AG04449 (cell line): Measurements from ENCODE around the gene ERO1B.

ENCODE experiments used
- CTCF ChIA-PET: fragments of 350-600 bp; formaldehyde crosslinking; extraction: SDS; loops from one replicate; lab custom pipeline; 2021; ENCODE audit warnings: antibody characterized with exemption; lab: Yijun Ruan, JAX
- POLR2A ChIA-PET: fragments of 400-600, 350-600 bp; formaldehyde crosslinking; extraction: SDS; loops from one replicate; lab custom pipeline; 2020; ENCODE audit warnings: antibody characterized with exemption, inconsistent platforms; lab: Yijun Ruan, JAX
- DNase-seq: peaks from one replicate; pipeline ENCODE4 v3.0.0-alpha.2; 2010; ENCODE audit warnings: low read depth, low spot score
- H3K4me3 ChIP-seq: 2 replicates; pipeline ENCODE4 v1.5.1; 2011; ENCODE audit warnings: low read depth, mild to moderate bottlenecking, control low read depth, low read length
- TF ChIP-seq, protein P1 (sequence below): IDR thresholded peaks from one replicate; pipeline ENCODE4 v1.5.1; 2011; ENCODE audit warnings: mild to moderate bottlenecking, moderate library complexity, low read length, control low read depth, inconsistent platforms; ENCODE audit not compliant: insufficient read depth; ENCODE audit errors: missing control alignments

ERO1B gene

DNA sequence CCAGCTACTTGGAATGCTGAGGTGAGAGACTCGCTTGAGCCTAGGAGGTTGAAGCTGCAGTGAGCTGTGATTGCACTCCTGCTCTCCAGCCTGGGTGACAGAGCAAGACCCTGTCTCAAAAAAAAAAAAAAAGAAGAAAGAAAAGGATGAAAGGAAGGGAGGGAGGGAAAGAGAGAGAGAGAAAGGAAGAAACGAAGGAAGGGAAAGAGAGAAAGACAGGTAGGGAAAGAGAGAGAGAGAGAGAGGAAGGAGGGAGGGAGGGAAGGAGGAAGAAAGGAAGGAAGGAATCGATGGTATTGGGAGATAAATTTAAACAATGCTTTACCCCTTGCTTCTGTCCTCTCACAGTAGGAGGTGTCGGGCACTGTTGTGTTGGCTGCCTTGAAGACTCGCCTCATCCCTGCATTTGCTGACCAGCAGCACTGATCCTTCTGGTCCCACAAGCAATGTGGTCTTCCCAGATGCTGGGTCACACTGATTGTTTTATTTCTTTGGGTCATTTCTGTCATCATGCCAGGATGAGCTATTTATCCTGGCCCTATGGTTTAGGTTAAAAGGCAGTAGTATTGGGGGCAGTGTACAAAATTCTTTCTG is 108.5 kb downstream of the ERO1B start:
- TF ChIP-seq, protein P1, sequence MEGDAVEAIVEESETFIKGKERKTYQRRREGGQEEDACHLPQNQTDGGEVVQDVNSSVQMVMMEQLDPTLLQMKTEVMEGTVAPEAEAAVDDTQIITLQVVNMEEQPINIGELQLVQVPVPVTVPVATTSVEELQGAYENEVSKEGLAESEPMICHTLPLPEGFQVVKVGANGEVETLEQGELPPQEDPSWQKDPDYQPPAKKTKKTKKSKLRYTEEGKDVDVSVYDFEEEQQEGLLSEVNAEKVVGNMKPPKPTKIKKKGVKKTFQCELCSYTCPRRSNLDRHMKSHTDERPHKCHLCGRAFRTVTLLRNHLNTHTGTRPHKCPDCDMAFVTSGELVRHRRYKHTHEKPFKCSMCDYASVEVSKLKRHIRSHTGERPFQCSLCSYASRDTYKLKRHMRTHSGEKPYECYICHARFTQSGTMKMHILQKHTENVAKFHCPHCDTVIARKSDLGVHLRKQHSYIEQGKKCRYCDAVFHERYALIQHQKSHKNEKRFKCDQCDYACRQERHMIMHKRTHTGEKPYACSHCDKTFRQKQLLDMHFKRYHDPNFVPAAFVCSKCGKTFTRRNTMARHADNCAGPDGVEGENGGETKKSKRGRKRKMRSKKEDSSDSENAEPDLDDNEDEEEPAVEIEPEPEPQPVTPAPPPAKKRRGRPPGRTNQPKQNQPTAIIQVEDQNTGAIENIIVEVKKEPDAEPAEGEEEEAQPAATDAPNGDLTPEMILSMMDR = no peak
- DNase-seq = no peak
- ChIA-PET POLR2A (no interaction called here), CTCF (no interaction called here)
- no peak overlapping the region for H3K4me3 ChIP-seq

DNA sequence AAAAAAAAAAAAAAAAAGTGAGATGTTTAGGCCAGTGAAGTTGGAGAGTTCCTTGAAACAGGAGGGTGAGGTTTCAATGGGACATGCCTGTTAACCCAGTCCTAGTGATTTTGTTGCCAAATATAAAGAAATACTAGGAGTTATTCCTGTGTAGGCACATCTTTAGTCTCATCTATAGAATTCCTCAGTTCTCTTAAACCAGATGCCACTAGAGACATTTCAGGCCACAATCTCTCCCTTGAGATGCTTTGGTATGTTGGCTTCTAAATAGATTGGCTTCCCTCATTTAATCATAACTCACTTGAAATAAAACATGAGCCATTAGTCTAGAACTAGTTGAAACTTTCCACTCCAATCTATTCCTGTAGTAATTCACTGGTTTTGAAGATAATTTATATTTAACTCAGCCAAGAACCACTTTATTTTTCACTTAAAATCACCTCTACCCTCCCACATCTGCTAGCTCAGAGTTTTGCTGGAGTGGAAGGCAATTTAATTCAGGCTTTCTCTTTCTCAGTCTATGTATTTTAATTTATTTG is 109.6 kb downstream of the ERO1B start:
- DNase-seq = peak; percentile 46
- POLR2A ChIA-PET = no interaction called here
- TF ChIP-seq, protein P1 = no peak
- no peak overlapping the region for H3K4me3 ChIP-seq
- CTCF ChIA-PET = no interaction called here

DNA sequence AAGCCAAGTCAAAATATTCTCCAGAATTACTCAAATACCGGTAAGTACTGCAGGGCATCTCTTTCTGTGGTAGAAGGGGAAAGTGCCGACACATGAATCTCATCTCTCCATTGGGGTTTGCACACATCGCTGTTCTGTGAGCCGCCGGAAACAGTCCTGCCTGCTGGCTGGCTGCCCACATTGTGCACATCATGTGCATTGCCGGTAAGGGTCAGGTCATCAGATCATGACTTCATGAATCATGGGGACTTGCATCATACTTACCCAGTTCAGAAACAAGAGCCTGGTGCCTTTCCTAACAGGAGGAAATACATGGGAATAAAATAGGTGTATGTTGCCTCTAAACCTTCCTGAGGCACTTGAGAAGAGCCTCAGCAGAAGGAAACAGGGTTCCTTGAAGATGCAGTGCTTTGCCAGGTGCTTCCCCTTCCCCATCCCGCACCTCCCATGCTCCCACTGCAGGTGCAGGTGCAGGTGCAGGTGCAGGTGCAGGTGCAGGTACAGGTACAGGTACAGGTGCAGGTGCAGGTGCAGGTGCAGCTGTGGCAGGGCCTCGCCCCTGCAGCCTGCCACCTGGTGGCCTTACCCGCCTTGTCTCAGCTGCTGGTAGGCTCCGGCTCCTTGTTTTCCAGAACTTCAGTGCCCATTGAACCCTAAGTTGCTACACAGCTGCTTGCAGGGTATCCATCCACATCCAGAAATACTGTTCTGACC is 112.9 kb downstream of the ERO1B start:
- POLR2A ChIA-PET = no interaction called here
- no peak for DNase-seq
- CTCF ChIA-PET = no interaction called here

DNA sequence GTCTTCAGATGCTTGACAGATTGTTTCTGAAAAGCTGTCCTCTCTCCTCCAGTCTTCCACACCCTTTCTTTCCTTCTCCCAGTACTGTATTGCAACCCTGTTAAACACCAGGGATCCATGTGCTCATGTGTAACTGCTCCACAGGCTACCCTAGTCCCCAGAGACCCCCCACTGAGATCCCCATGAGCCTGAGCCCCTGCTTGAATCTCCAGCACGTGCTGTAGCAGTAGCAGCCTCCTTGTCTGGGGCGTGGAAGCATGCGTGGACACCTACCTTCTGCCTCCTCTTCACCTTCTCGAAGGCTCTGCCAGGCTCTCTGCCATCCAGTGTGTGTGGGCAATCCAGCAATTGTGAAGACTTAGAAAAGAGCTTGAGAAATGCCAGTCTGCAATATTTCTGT is 114.2 kb downstream of the ERO1B start:
- TF ChIP-seq, protein P1 = no peak
- ChIA-PET POLR2A (interaction anchor here (0.7 kb wide), 1 partner anchor 10 kb away, joined by 4 read pairs; no protein-coding TSS in a partner anchor), CTCF (interaction anchor here (0.7 kb wide), 1 partner anchor 1966 kb away, joined by 3 read pairs; no protein-coding TSS in a partner anchor)
- no peak overlapping the region for H3K4me3 ChIP-seq
- DNase-seq = no peak

More for the DNA sequence above, 112.9 kb downstream of the ERO1B start:
- TF ChIP-seq, protein P1 = no peak
- H3K4me3 ChIP-seq = no peak overlapping the region

DNA sequence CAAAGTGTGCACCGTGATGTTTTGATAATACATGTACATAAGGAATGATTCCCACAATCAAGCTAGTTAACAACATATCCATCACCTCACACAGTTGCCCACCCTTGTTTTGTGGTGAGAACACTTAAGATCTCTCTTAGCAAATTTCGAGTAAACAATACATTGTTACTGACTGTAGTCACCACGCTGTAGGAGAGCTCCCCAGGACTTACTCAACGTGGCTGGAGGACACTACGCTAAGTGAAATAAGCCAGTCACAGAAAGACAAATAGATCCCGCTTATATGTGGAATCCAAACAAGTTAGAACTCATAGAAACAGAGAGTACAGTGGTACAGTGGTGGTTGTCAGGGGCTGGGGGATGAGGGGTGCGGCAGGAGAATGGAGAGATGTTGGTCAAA is 114.6 kb downstream of the ERO1B start:
- H3K4me3 ChIP-seq = no peak overlapping the region
- DNase-seq = no peak
- POLR2A ChIA-PET = no interaction called here
- CTCF ChIA-PET = no interaction called here
- TF ChIP-seq, protein P1 = no peak

DNA sequence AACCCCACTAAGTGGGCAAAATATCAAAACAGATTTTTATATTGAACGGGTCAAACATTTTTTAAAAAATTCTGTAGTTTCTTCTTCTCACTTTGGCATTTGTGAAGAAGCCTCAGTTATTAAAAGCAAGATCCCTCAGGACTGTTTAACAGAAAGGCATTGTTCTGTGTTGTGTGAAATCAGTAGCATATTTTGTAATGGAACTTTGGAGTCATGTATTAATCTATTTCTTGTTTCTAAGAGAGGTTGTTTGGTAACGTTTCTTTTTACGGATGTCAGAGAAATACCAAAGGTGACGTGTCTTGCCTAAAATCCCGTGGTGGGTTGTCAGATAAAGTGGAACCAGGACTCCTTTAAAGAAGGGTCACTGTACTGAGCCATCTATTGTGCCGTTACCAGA is 115.7 kb downstream of the ERO1B start:
- TF ChIP-seq, protein P1 = no peak
- CTCF ChIA-PET = no interaction called here
- no peak overlapping the region for H3K4me3 ChIP-seq
- DNase-seq = no peak
- POLR2A ChIA-PET = no interaction called here
